KMS-11 (cell line): ENCODE measurements around the gene RHBDD1.

Experiments
- H2AFZ ChIP-seq: fragments of 200-600 bp; sonication (generic); 2 replicates; pipeline ENCODE4 v1.6.1; 2016; ENCODE audit warnings: antibody characterized with exemption, mixed run types, low read depth
- H3K27ac ChIP-seq: fragments of 200-600 bp; sonication (generic); 2 replicates; pipeline ENCODE4 v1.6.1; 2016; ENCODE audit warnings: mild to moderate bottlenecking, mixed run types
- H3K27me3 ChIP-seq: fragments of 200-600 bp; sonication (generic); 2 replicates; pipeline ENCODE4 v1.6.1; 2017; ENCODE audit warnings: mild to moderate bottlenecking, low read depth, mixed run types, moderate library complexity; ENCODE audit not compliant: insufficient read depth
- H3K36me3 ChIP-seq: fragments of 200-600 bp; sonication (generic); 2 replicates; pipeline ENCODE4 v1.6.1; 2017; ENCODE audit warnings: mild to moderate bottlenecking, mixed run types; ENCODE audit not compliant: insufficient read depth
- H3K4me1 ChIP-seq: fragments of 200-600 bp; sonication (generic); 2 replicates; pipeline ENCODE4 v1.6.1; 2016; ENCODE audit warnings: mild to moderate bottlenecking, low read depth, mixed run types; ENCODE audit not compliant: poor library complexity, severe bottlenecking
- H3K4me2 ChIP-seq: fragments of 200-600 bp; sonication (generic); 2 replicates; pipeline ENCODE4 v1.7.0; 2016; ENCODE audit warnings: mild to moderate bottlenecking, mixed run types
- H3K4me3 ChIP-seq: fragments of 200-600 bp; sonication (generic); IDR thresholded peaks from 2 replicates; pipeline ENCODE4 v1.6.1; 2017; ENCODE audit warnings: low read depth, low read length, mixed read lengths; ENCODE audit not compliant: insufficient read depth
- H3K79me2 ChIP-seq: fragments of 200-600 bp; sonication (generic); 2 replicates; pipeline ENCODE4 v1.6.1; 2016; ENCODE audit warnings: low read depth, mixed run types; ENCODE audit not compliant: insufficient read depth
- H3K9ac ChIP-seq: fragments of 200-600 bp; sonication (generic); 2 replicates; pipeline ENCODE4 v1.6.1; 2016; ENCODE audit warnings: mild to moderate bottlenecking, mixed run types
- H4K20me1 ChIP-seq: fragments of 200-600 bp; sonication (generic); 2 replicates; pipeline ENCODE4 v1.6.1; 2016; ENCODE audit warnings: mild to moderate bottlenecking, mixed run types; ENCODE audit not compliant: insufficient read depth
- TF ChIP-seq, protein P1 (sequence below): fragments of 200-600 bp; sonication (generic); conservative IDR thresholded peaks from 2 replicates; pipeline ENCODE4 v1.6.1; 2017; ENCODE audit warnings: low read depth, mild to moderate bottlenecking, antibody characterized with exemption, low read length, moderate library complexity, mixed read lengths

RHBDD1 gene

DNA sequence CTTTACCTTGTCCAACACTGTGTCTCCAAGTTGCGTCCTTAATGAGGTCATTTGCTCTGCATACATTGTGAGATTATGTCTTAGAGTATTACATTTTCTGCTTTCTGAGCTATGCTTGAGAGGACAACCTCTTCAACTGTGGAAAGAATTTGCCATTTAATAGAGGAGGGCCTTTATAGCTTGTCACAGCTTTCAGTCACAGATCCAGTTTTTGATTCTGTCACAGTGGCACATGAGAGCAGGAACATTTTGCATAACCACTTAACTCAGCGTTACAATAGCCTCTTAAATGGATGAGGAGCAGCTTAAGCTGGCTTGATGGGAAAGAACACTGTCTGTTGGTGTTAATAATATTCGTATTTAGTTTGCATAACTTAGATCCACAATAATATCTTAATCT, 63.0 kb downstream of the RHBDD1 start:
- Histone ChIP-seq H3K27me3 (no peaks in the 10 kb centered on the region), H3K4me1 (no peaks in the 10 kb centered on the region), H3K4me3 (no peak overlapping the region), H3K79me2 (no peaks in the 10 kb centered on the region), H4K20me1 (no peaks in the 10 kb centered on the region), H3K9ac (no peak overlapping the region), H3K36me3 (no peaks in the 10 kb centered on the region), H2AFZ (no peak overlapping the region), H3K27ac (no peak overlapping the region), H3K4me2 (no peak overlapping the region)
- TF ChIP-seq, protein P1, sequence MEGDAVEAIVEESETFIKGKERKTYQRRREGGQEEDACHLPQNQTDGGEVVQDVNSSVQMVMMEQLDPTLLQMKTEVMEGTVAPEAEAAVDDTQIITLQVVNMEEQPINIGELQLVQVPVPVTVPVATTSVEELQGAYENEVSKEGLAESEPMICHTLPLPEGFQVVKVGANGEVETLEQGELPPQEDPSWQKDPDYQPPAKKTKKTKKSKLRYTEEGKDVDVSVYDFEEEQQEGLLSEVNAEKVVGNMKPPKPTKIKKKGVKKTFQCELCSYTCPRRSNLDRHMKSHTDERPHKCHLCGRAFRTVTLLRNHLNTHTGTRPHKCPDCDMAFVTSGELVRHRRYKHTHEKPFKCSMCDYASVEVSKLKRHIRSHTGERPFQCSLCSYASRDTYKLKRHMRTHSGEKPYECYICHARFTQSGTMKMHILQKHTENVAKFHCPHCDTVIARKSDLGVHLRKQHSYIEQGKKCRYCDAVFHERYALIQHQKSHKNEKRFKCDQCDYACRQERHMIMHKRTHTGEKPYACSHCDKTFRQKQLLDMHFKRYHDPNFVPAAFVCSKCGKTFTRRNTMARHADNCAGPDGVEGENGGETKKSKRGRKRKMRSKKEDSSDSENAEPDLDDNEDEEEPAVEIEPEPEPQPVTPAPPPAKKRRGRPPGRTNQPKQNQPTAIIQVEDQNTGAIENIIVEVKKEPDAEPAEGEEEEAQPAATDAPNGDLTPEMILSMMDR = no peak

GRCh38 chr2:226902041-226902966, 66.5 kb downstream of the RHBDD1 start:
- H3K4me1 ChIP-seq = no peaks in the 10 kb centered on the region
- no peak overlapping the region for H3K4me3 ChIP-seq
- TF ChIP-seq, protein P1 = no peak
- H3K79me2 ChIP-seq = no peaks in the 10 kb centered on the region
- no peak overlapping the region for H3K4me2 ChIP-seq
- no peak overlapping the region for H3K27ac ChIP-seq
- H3K9ac ChIP-seq = no peak overlapping the region
- no peaks in the 10 kb centered on the region for H3K27me3 ChIP-seq
- H3K36me3 ChIP-seq = no peaks in the 10 kb centered on the region
- H2AFZ ChIP-seq = no peak overlapping the region
- no peaks in the 10 kb centered on the region for H4K20me1 ChIP-seq

DNA sequence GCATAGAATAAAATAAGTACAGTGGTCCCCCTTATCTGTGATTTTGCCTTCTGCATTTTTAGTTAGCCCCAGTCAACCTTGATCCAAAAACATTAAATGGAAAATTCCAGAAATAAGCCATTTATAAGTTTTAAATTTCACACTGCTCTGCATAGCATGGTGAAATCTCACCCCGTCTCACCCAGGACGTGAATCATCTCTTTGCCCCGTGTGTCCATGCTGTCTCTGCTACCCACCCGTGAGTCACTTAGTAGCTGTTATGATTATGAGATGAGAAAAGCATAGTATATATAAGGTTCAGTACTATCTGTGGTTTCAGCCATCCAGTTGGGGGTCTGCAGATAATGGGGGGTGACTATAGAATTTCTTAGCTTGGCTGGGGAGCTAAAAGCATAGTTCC, 67.3 kb downstream of the RHBDD1 start:
- Histone ChIP-seq H3K4me2 (no peak overlapping the region), H3K4me1 (no peaks in the 10 kb centered on the region), H3K27ac (no peak overlapping the region), H3K4me3 (no peak overlapping the region), H3K36me3 (no peaks in the 10 kb centered on the region), H4K20me1 (no peaks in the 10 kb centered on the region), H3K79me2 (no peaks in the 10 kb centered on the region), H2AFZ (no peak overlapping the region), H3K27me3 (no peaks in the 10 kb centered on the region), H3K9ac (no peak overlapping the region)
- TF ChIP-seq, protein P1 = no peak

DNA sequence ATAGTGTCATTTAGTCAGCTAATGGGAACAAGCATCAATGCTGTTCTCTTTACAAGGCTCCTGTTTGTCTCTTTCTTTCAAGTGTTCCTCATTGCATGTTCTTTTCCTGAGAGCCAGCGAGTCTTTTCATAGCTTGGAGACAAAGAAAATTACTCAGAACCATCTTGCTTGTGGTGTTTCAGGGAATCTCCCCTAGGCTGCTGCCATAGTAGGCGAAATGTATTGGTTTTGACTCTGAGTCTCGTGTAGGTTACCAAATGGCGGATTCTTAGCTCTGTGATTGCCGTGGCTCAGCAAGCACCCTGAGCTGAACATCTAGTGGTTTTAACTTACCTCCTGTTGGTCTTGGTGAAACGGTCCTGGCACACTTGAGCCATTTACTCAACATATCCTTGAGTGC, 68.7 kb downstream of the RHBDD1 start:
- H3K9ac ChIP-seq = no peak overlapping the region
- TF ChIP-seq, protein P1 = no peak
- no peak overlapping the region for H3K27ac ChIP-seq
- H3K4me2 ChIP-seq = no peak overlapping the region
- H3K36me3 ChIP-seq = no peaks in the 10 kb centered on the region
- no peaks in the 10 kb centered on the region for H3K79me2 ChIP-seq
- no peaks in the 10 kb centered on the region for H4K20me1 ChIP-seq
- H2AFZ ChIP-seq = no peak overlapping the region
- no peaks in the 10 kb centered on the region for H3K27me3 ChIP-seq
- no peak overlapping the region for H3K4me3 ChIP-seq
- no peaks in the 10 kb centered on the region for H3K4me1 ChIP-seq
